Activated naive CD8-positive, alpha-beta T cell treated with anti-CD3 and anti-CD28 coated beads, Interleukin-2, amount 50 U/mL, for 16 hours (primary cell): Measurements from ENCODE around the gene MRPL50.

Experiments used
- DNase-seq: peaks from one replicate; pipeline ENCODE4 v3.0.0-alpha.2; 2020; ENCODE audit warnings: low read depth, low spot score

The MRPL50 gene

GRCh38 chr9:101398068-101398929 is at the start of gene MRPL50, which contains the start of gene ZNF189:
Gene MRPL50 (minus strand): TSS chr9:101398618. CDS start chr9:101398592, 26 bp downstream.
Gene ZNF189 (plus strand): TSS chr9:101398851. CDS start chr9:101399157, 306 bp downstream.
- peak; percentile 91 for DNase-seq

- no peak for DNase-seq
Measured at GRCh38 chr9:101446732-101447131, 48.3 kb upstream of the MRPL50 start.

GRCh38 chr9:101445353-101446029 is 47.1 kb upstream of the MRPL50 start:
- no peak for DNase-seq

- DNase-seq, result no peak
Measured at GRCh38 chr9:101443364-101443771, 45.0 kb upstream of the MRPL50 start.

GRCh38 chr9:101442736-101443135 is 44.3 kb upstream of the MRPL50 start:
- no peak for DNase-seq

GRCh38 chr9:101442318-101442717 is 43.9 kb upstream of the MRPL50 start:
- no peak for DNase-seq

- no peak for DNase-seq
Measured at GRCh38 chr9:101440714-101441230, 42.4 kb upstream of the MRPL50 start.

GRCh38 chr9:101438523-101438922 is 40.1 kb upstream of the MRPL50 start:
- DNase-seq, result no peak

- no peak for DNase-seq
Measured at GRCh38 chr9:101437806-101438232, 39.4 kb upstream of the MRPL50 start.

- DNase-seq, result no peak
Measured at GRCh38 chr9:101435601-101436079, 37.2 kb upstream of the MRPL50 start, which contains the start of gene ALDOB. Gene ALDOB (minus strand): TSS chr9:101435774. CDS start chr9:101430887, 4,887 bp downstream.

GRCh38 chr9:101434998-101435397 is 36.6 kb upstream of the MRPL50 start:
- DNase-seq, result no peak

- no peak for DNase-seq
Measured at GRCh38 chr9:101433229-101433628, 34.8 kb upstream of the MRPL50 start.

GRCh38 chr9:101432740-101433139 is 34.3 kb upstream of the MRPL50 start:
- no peak for DNase-seq

- DNase-seq, result no peak
Measured at GRCh38 chr9:101432171-101432570, 33.8 kb upstream of the MRPL50 start.

GRCh38 chr9:101429736-101430135 is 31.3 kb upstream of the MRPL50 start:
- no peak for DNase-seq

GRCh38 chr9:101428909-101429308 is 30.5 kb upstream of the MRPL50 start:
- DNase-seq, result no peak

GRCh38 chr9:101427957-101428655 is 29.7 kb upstream of the MRPL50 start:
- DNase-seq, result no peak

- no peak for DNase-seq
Measured at GRCh38 chr9:101427358-101427757, 28.9 kb upstream of the MRPL50 start.

- DNase-seq, result no peak
Measured at GRCh38 chr9:101421653-101422065, 23.2 kb upstream of the MRPL50 start.

GRCh38 chr9:101419863-101420262 is 21.4 kb upstream of the MRPL50 start:
- no peak for DNase-seq
